Parathyroid adenoma (tissue), 2 donors: Measurements from ENCODE around the gene GALNT17.

Experiments used
- H2AFZ ChIP-seq: fragments of 300-600 bp; sonication (generic); one replicate; pipeline ENCODE4 v1.7.0; 2017; ENCODE audit warnings: antibody characterized with exemption, mild to moderate bottlenecking
- H3K27ac ChIP-seq: fragments of 300-600 bp; sonication (generic); one replicate; pipeline ENCODE4 v1.7.0; 2017
- H3K27me3 ChIP-seq: fragments of 300-600 bp; sonication (generic); one replicate; pipeline ENCODE4 v1.7.0; 2017; ENCODE audit warnings: low read length; ENCODE audit not compliant: control insufficient read depth, insufficient read depth
- H3K36me3 ChIP-seq: fragments of 300-600 bp; sonication (generic); one replicate; pipeline ENCODE4 v1.7.0; 2017; ENCODE audit warnings: low read length; ENCODE audit not compliant: control insufficient read depth, insufficient read depth
- H3K4me1 ChIP-seq: fragments of 300-600 bp; sonication (generic); one replicate; pipeline ENCODE4 v1.7.0; 2017; ENCODE audit warnings: control low read depth
- H3K4me2 ChIP-seq: fragments of 300-600 bp; sonication (generic); one replicate; pipeline ENCODE4 v1.7.0; 2017; ENCODE audit warnings: low read length
- H3K4me3 ChIP-seq: fragments of 300-600 bp; sonication (generic); one replicate; pipeline ENCODE4 v1.7.0; 2017; ENCODE audit warnings: low read depth, low read length
- H3K79me2 ChIP-seq: fragments of 300-600 bp; sonication (generic); one replicate; pipeline ENCODE4 v1.7.0; 2017; ENCODE audit warnings: control low read depth
- H3K9ac ChIP-seq: fragments of 300-600 bp; sonication (generic); one replicate; pipeline ENCODE4 v1.7.0; 2017; ENCODE audit warnings: mild to moderate bottlenecking
- H3K9me3 ChIP-seq: fragments of 300-600 bp; sonication (generic); one replicate; pipeline ENCODE4 v1.7.0; 2017; ENCODE audit warnings: low read length; ENCODE audit not compliant: control insufficient read depth
- CTCF ChIP-seq: fragments of 300-600 bp; sonication (generic); IDR thresholded peaks from one replicate; pipeline ENCODE4 v1.7.0; 2017; ENCODE audit warnings: antibody characterized with exemption, mild to moderate bottlenecking
- donor health status: primary hyperparathyroidism.

GALNT17 gene

GRCh38 chr7:71326595-71326994, 194.7 kb downstream of the GALNT17 start:
- Histone ChIP-seq H3K4me1 (no peaks in the 10 kb centered on the region), H3K4me3 (no peak overlapping the region), H3K9ac (no peak overlapping the region), H3K36me3 (no peaks in the 10 kb centered on the region), H3K9me3 (no peaks in the 10 kb centered on the region), H3K27me3 (no peaks in the 10 kb centered on the region), H3K4me2 (no peak overlapping the region), H3K79me2 (no peaks in the 10 kb centered on the region), H2AFZ (no peak overlapping the region), H3K27ac (no peak overlapping the region)
- TF ChIP-seq CTCF: no peak

- no peak overlapping the region for H3K9ac ChIP-seq
- H3K79me2 ChIP-seq: no peaks in the 10 kb centered on the region
- TF ChIP-seq CTCF: no peak
- H3K27ac ChIP-seq: no peak overlapping the region
- H3K27me3 ChIP-seq: no peaks in the 10 kb centered on the region
- no peaks in the 10 kb centered on the region for H3K9me3 ChIP-seq
- no peak overlapping the region for H3K4me3 ChIP-seq
- H3K4me1 ChIP-seq: no peaks in the 10 kb centered on the region
- no peak overlapping the region for H2AFZ ChIP-seq
- no peaks in the 10 kb centered on the region for H3K36me3 ChIP-seq
- H3K4me2 ChIP-seq: no peak overlapping the region
Measured at GRCh38 chr7:71327946-71328345, 196.0 kb downstream of the GALNT17 start.

DNA sequence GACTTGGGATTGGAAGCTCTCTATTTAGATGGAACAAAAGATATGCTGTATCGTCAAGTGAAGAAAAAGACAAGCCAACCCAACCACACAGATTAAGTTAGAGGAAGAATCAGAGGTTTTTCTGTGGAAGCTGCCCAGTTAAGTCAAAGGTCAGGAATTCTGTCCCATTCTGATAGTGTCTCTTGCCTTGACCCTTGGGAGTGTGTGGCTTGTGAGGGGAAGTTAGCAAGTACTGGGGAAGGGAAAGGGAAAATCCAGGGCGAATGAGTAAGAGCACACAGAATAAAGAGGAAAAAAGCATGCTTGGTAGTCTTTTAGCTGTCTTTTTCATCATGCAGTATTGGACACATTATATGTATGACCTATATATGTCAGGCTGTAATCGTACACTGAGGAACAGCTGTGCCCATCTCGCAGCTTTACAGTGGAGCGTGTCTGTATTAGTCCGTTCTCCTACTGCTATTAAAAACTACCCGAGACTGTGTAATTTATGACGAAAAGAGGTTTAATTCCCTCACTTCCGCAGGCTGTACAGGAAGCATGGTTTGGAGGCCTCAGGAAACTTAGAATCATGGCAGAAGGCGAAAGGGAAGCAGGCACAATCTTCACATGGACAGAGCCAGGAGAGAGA, 197.2 kb downstream of the GALNT17 start:
- Histone ChIP-seq H3K9ac (no peak overlapping the region), H3K36me3 (no peaks in the 10 kb centered on the region), H3K4me3 (no peak overlapping the region), H3K27me3 (no peaks in the 10 kb centered on the region), H3K27ac (no peak overlapping the region), H3K4me1 (no peaks in the 10 kb centered on the region), H2AFZ (no peak overlapping the region), H3K9me3 (no peaks in the 10 kb centered on the region), H3K79me2 (no peaks in the 10 kb centered on the region), H3K4me2 (no peak overlapping the region)
- no peak for TF ChIP-seq CTCF

- no peak overlapping the region for H2AFZ ChIP-seq
- no peak overlapping the region for H3K4me2 ChIP-seq
- H3K27me3 ChIP-seq: no peaks in the 10 kb centered on the region
- no peak overlapping the region for H3K27ac ChIP-seq
- H3K9me3 ChIP-seq: no peaks in the 10 kb centered on the region
- no peaks in the 10 kb centered on the region for H3K36me3 ChIP-seq
- H3K4me1 ChIP-seq: no peaks in the 10 kb centered on the region
- H3K9ac ChIP-seq: no peak overlapping the region
- no peaks in the 10 kb centered on the region for H3K79me2 ChIP-seq
- no peak for TF ChIP-seq CTCF
- H3K4me3 ChIP-seq: no peak overlapping the region
Measured at GRCh38 chr7:71332207-71332606, 200.3 kb downstream of the GALNT17 start.

GRCh38 chr7:71334541-71334940, 202.6 kb downstream of the GALNT17 start:
- no peak for TF ChIP-seq CTCF
- H2AFZ ChIP-seq: no peak overlapping the region
- H3K36me3 ChIP-seq: no peaks in the 10 kb centered on the region
- H3K4me3 ChIP-seq: no peak overlapping the region
- H3K4me1 ChIP-seq: no peaks in the 10 kb centered on the region
- H3K79me2 ChIP-seq: no peaks in the 10 kb centered on the region
- no peaks in the 10 kb centered on the region for H3K27me3 ChIP-seq
- H3K9me3 ChIP-seq: no peaks in the 10 kb centered on the region
- H3K9ac ChIP-seq: no peak overlapping the region
- H3K4me2 ChIP-seq: no peak overlapping the region
- no peak overlapping the region for H3K27ac ChIP-seq
